Mesendoderm (in vitro differentiated cells): ENCODE measurements around the gene MDGA2. TPM values are rescaled to one million over a fixed set of nuclear protein-coding genes. Genes with fewer than 3 reads are reported as not detected.
A peak's percentile ranks its signal among the peaks of the same experiment; 100 is the strongest.

Experiments
- DNase-seq: peaks from one replicate; pipeline ENCODE4 v3.0.0; 2013
- H2AK5ac ChIP-seq: 2 replicates; pipeline ENCODE4 v1.6.1; 2013; ENCODE audit warnings: low read length, inconsistent platforms
- H2BK120ac ChIP-seq: 2 replicates; pipeline ENCODE4 v1.6.1; 2013; ENCODE audit warnings: low read depth, mild to moderate bottlenecking, low read length, moderate library complexity, mixed read lengths
- H2BK15ac ChIP-seq: replicated peaks from 2 replicates; pipeline ENCODE4 v1.6.1; 2013; ENCODE audit warnings: low read depth, mild to moderate bottlenecking, moderate library complexity
- H2BK5ac ChIP-seq: 2 replicates; pipeline ENCODE4 v1.6.1; 2013; ENCODE audit warnings: low read length, inconsistent platforms
- H3K18ac ChIP-seq: 2 replicates; pipeline ENCODE4 v1.6.1; 2013; ENCODE audit warnings: mild to moderate bottlenecking, low read length, mixed read lengths
- H3K23ac ChIP-seq: one replicate; pipeline ENCODE4 v1.6.1; 2013; ENCODE audit warnings: low read length
- H3K27ac ChIP-seq: 2 replicates; pipeline ENCODE4 v1.5.1; 2013; ENCODE audit warnings: low read depth, mild to moderate bottlenecking, inconsistent platforms, low read length, moderate library complexity
- H3K27me3 ChIP-seq: 2 replicates; pipeline ENCODE4 v1.6.1; 2013; ENCODE audit warnings: low read length, control low read depth, mild to moderate bottlenecking, inconsistent platforms; ENCODE audit not compliant: insufficient read depth, poor library complexity
- H3K36me3 ChIP-seq: 2 replicates; pipeline ENCODE4 v1.6.1; 2013; ENCODE audit warnings: low read length, inconsistent platforms; ENCODE audit not compliant: control insufficient read depth, insufficient read depth
- H3K4ac ChIP-seq: one replicate; pipeline ENCODE4 v1.6.1; 2013; ENCODE audit warnings: low read depth, mild to moderate bottlenecking, low read length, moderate library complexity
- H3K4me1 ChIP-seq: 2 replicates; pipeline ENCODE4 v1.6.1; 2013; ENCODE audit warnings: low read depth, low read length, inconsistent platforms; ENCODE audit not compliant: control insufficient read depth
- H3K4me2 ChIP-seq: 2 replicates; pipeline ENCODE4 v1.6.1; 2013; ENCODE audit warnings: low read length
- H3K4me3 ChIP-seq: 2 replicates; pipeline ENCODE4 v1.5.1; 2013; ENCODE audit warnings: mild to moderate bottlenecking, low read length
- H3K56ac ChIP-seq: one replicate; pipeline ENCODE4 v1.6.1; 2013; ENCODE audit warnings: low read length
- H3K79me1 ChIP-seq: 2 replicates; pipeline ENCODE4 v1.6.1; 2013; ENCODE audit warnings: low read length, inconsistent platforms
- H3K79me2 ChIP-seq: 2 replicates; pipeline ENCODE4 v1.6.1; 2013; ENCODE audit warnings: mild to moderate bottlenecking, low read length; ENCODE audit not compliant: control insufficient read depth, insufficient read depth
- H3K9ac ChIP-seq: 2 replicates; pipeline ENCODE4 v1.6.1; 2013; ENCODE audit warnings: low read length, inconsistent platforms
- H4K5ac ChIP-seq: one replicate; pipeline ENCODE4 v1.6.1; 2013; ENCODE audit warnings: low read length
- H4K8ac ChIP-seq: one replicate; pipeline ENCODE4 v1.6.1; 2013; ENCODE audit warnings: low read depth, mild to moderate bottlenecking, control low read depth, low read length, moderate library complexity
- WGBS: extraction: QIAGEN DNeasy Blood & Tissue Kit; methylation state at CpG from one replicate; pipeline ENCODE4 v1.1.7; 2013; ENCODE audit warnings: low lambda C conversion rate, missing lambda C conversion rate; ENCODE audit not compliant: insufficient coverage; ENCODE audit errors: extremely low coverage; 5-methylcytosine and 5-hydroxymethylcytosine counted together
- small RNA-seq: library from polyadenylated mRNA; stranded (forward); fragments of <200 nt; extraction: miRNeasy Mini kit (QIAGEN cat#:217004); gene quantifications from one replicate; pipeline ENCODE3, GENCODE V24; 2013; ENCODE audit not compliant: insufficient read depth

The MDGA2 gene

DNA sequence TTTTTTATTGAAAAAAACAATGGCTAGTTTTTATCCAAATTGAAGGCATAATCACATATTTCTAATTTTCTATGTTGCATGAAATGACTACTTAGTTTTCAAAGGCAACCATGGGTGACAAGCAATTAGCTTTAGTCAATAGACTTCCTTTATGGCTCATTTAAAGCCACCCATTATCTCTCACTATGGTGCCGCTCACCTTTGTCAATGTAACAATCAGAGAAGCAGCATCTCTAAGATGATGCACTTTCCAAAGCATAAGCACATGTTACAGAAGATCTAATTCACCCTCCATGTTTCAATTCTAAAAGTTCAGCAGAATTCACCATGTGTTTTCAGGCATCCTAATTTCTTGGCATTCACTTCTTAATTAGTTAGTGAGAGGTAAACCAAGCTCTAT is 857.3 kb downstream of the MDGA2 start:
- H3K9ac ChIP-seq, result no peak overlapping the region
- no peak overlapping the region for H2BK15ac ChIP-seq
- H3K4me2 ChIP-seq, result no peak overlapping the region
- H3K79me2 ChIP-seq, result no peaks in the 10 kb centered on the region
- no peaks in the 10 kb centered on the region for H3K4me1 ChIP-seq
- no peak overlapping the region for H3K4ac ChIP-seq
- H3K18ac ChIP-seq, result no peak overlapping the region
- no peak overlapping the region for H3K27ac ChIP-seq
- no peaks in the 10 kb centered on the region for H3K36me3 ChIP-seq
- H3K4me3 ChIP-seq, result no peak overlapping the region
- H2BK5ac ChIP-seq, result no peak overlapping the region
- no peak overlapping the region for H3K56ac ChIP-seq
- H2AK5ac ChIP-seq, result no peak overlapping the region
- H3K27me3 ChIP-seq, result no peaks in the 10 kb centered on the region
- no peak overlapping the region for H2BK120ac ChIP-seq
- H3K23ac ChIP-seq, result no peak overlapping the region
- peak; percentile 7 for DNase-seq
- no peak overlapping the region for H4K5ac ChIP-seq
- WGBS, result no CpG with 5 or more reads among the region's 1 CpG
- H3K79me1 ChIP-seq, result no peaks in the 10 kb centered on the region
- H4K8ac ChIP-seq, result no peak overlapping the region

DNA sequence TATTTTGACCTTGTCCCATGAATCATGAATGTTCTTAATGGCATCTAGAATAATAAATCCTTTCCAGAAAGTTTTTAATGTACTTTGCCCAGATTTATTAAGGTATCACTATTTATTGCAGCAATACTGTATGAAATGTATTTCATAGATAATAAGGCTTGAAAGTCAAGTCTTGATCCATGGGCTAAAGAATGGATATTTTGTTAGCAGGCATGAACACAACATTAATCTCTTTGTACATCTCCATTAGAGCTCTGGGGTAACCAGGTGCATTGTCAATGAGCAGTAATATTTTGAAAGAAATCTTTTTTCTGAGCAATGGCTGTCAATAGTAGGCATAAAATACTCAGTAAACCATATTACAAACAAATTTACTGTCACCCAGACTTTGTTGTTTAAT is 882.3 kb downstream of the MDGA2 start:
- no peak overlapping the region for H2BK15ac ChIP-seq
- H4K5ac ChIP-seq, result no peak overlapping the region
- no peaks in the 10 kb centered on the region for H3K79me2 ChIP-seq

More for the DNA sequence above, 882.3 kb downstream of the MDGA2 start:
- H3K18ac ChIP-seq, result no peak overlapping the region
- H3K23ac ChIP-seq, result no peak overlapping the region
- no peak for DNase-seq
- H3K27me3 ChIP-seq, result no peaks in the 10 kb centered on the region
- H3K4me3 ChIP-seq, result no peak overlapping the region
- no peak overlapping the region for H3K56ac ChIP-seq
- no peak overlapping the region for H3K4me2 ChIP-seq
- no peaks in the 10 kb centered on the region for H3K79me1 ChIP-seq
- no peaks in the 10 kb centered on the region for H3K36me3 ChIP-seq
- no peak overlapping the region for H2BK5ac ChIP-seq
- no peak overlapping the region for H3K4ac ChIP-seq
- H3K27ac ChIP-seq, result no peak overlapping the region
- H2BK120ac ChIP-seq, result no peak overlapping the region
- H3K4me1 ChIP-seq, result no peaks in the 10 kb centered on the region
- no peak overlapping the region for H2AK5ac ChIP-seq
- no peak overlapping the region for H4K8ac ChIP-seq
- H3K9ac ChIP-seq, result no peak overlapping the region

Small RNAs within 50 kb of the gene (small RNA-seq; reads per million reads assigned to genes)
- gene RF00402, result not detected
